A549 (cell line): Measurements from ENCODE around the gene KIAA1614.

ENCODE experiments used
- CTCF ChIP-seq: fragments of >200 bp; sonication (Bioruptor Twin); formaldehyde crosslinking; IDR thresholded peaks from 3 replicates; pipeline ENCODE4 v1.5.1; 2016
- ELK1 ChIP-seq: fragments of 150-350 bp; IDR thresholded peaks from 2 replicates; pipeline ENCODE4 v1.6.1; 2014; ENCODE audit warnings: low read depth, mild to moderate bottlenecking, low read length
- EP300 ChIP-seq, 2 experiments: fragments of >200 bp; sonication (Bioruptor Twin); formaldehyde crosslinking; IDR thresholded peaks; 2 replicates in 1 of 2; 3 replicates in 1 of 2; pipeline ENCODE4 v1.6.1; 2016 to 2017
- ESRRA ChIP-seq: fragments of 150-350 bp; IDR thresholded peaks from 2 replicates; pipeline ENCODE4 v1.6.1; 2014; ENCODE audit warnings: mild to moderate bottlenecking, low read length, borderline replicate concordance
- JUN ChIP-seq, 2 experiments: fragments of >200 bp; sonication (Bioruptor Twin); formaldehyde crosslinking; IDR thresholded peaks; 2 replicates in 1 of 2; 3 replicates in 1 of 2; pipeline ENCODE4 v1.6.1; 2016 to 2017
- MAFK ChIP-seq: fragments of 450-650 bp; IDR thresholded peaks from 2 replicates; pipeline ENCODE4 v1.6.1; 2014; ENCODE audit not compliant: partially characterized antibody
- MAZ ChIP-seq: fragments of 150-350 bp; IDR thresholded peaks from 2 replicates; pipeline ENCODE4 v1.6.1; 2014; ENCODE audit warnings: antibody characterized with exemption, low read depth, low read length, borderline replicate concordance
- NFE2L2 ChIP-seq: fragments of 150-350 bp; conservative IDR thresholded peaks from 2 replicates; pipeline ENCODE4 v1.6.1; 2014; ENCODE audit warnings: low read length
- POLR2A ChIP-seq: IDR thresholded peaks from 2 replicates; pipeline ENCODE4 v1.6.1; 2012; ENCODE audit warnings: mild to moderate bottlenecking, low read length
- REST ChIP-seq: fragments of 200-600 bp; sonication (generic); IDR thresholded peaks from 2 replicates; pipeline ENCODE4 v1.6.1; 2016; ENCODE audit warnings: antibody characterized with exemption, mild to moderate bottlenecking, moderate library complexity
- USF2 ChIP-seq: fragments of 450-650 bp; IDR thresholded peaks from 2 replicates; pipeline ENCODE4 v1.6.1; 2014; ENCODE audit warnings: antibody characterized with exemption
- ZFP36 ChIP-seq: fragments of 450-650 bp; IDR thresholded peaks from 2 replicates; pipeline ENCODE4 v1.6.1; 2014; ENCODE audit warnings: borderline replicate concordance; ENCODE audit not compliant: partially characterized antibody

GRCh38 chr1:180966312-180966711 is 53.6 kb downstream of the KIAA1614 start:
- TF ChIP-seq JUN (IDR thresholded peaks at IDR 0.05) = no peak
- no peak for TF ChIP-seq CTCF
- TF ChIP-seq POLR2A = no peak
- no peak for TF ChIP-seq REST
- TF ChIP-seq ZFP36 = no peak
- no peak for TF ChIP-seq ELK1
- TF ChIP-seq MAZ = no peak
- TF ChIP-seq NFE2L2 = no peak
- no peak for TF ChIP-seq EP300 (IDR thresholded peaks at IDR 0.05)
- TF ChIP-seq ESRRA = no peak
- TF ChIP-seq USF2 = no peak
- no peak for TF ChIP-seq MAFK
